ENCODE data around the gene GNPDA2.
A peak's percentile ranks its signal among the peaks of the same experiment; 100 is the strongest.

Gene GNPDA2

GRCh38 chr4:44678094-44679041 lies 48.0 kb downstream of the GNPDA2 start, which contains the start of gene GUF1:
Gene GUF1 (plus strand): TSS chr4:44678420. CDS start chr4:44678623, 203 bp downstream.
- TF ChIP-seq EZH2phosphoT487 (IDR thresholded peaks at IDR 0.05; ENCODE audit: low read depth): no peak
- no peak for TF ChIP-seq CTCF (IDR thresholded peaks at IDR 0.05; ENCODE audit: low read depth, low read length)
- Histone ChIP-seq H3K27me3 (ENCODE audit: low read depth, low read length) (no peaks in the 10 kb centered on the region), H3K27ac (ENCODE audit: low read length) (peak within 1 kb of the TSS; percentile 73), H3K4me2 (ENCODE audit: low read length) (peak within 1 kb of the TSS; percentile 82), H3K36me3 (replicated peaks; ENCODE audit: low read depth, low read length) (peaks cover 15% of the 10 kb centered on the region), H3K4me3 (ENCODE audit: low read length) (peak within 1 kb of the TSS; percentile 92), H3K9ac (ENCODE audit: low read length) (peak within 1 kb of the TSS; percentile 95), H3K79me2 (ENCODE audit: low read length) (peaks cover 48% of the 10 kb centered on the region), H3K9me3 (ENCODE audit: insufficient read depth, low read length) (no peaks in the 10 kb centered on the region), H2AFZ (ENCODE audit: low read depth, low read length) (peak within 1 kb of the TSS; percentile 96), H3K4me1 (ENCODE audit: low read length) (peaks cover 18% of the 10 kb centered on the region), H4K20me1 (ENCODE audit: insufficient read depth, low read length) (no peaks in the 10 kb centered on the region)

GRCh38 chr4:44675366-44675765 lies 51.0 kb downstream of the GNPDA2 start:
- Histone ChIP-seq H3K27ac (ENCODE audit: low read length) (no peak overlapping the region), H3K79me2 (ENCODE audit: low read length) (peaks cover 29% of the 10 kb centered on the region), H2AFZ (ENCODE audit: low read depth, low read length) (no peak overlapping the region), H3K4me2 (ENCODE audit: low read length) (no peak overlapping the region), H3K9me3 (ENCODE audit: insufficient read depth, low read length) (no peaks in the 10 kb centered on the region), H4K20me1 (ENCODE audit: insufficient read depth, low read length) (no peaks in the 10 kb centered on the region), H3K9ac (ENCODE audit: low read length) (no peak overlapping the region), H3K27me3 (ENCODE audit: low read depth, low read length) (no peaks in the 10 kb centered on the region), H3K4me3 (ENCODE audit: low read length) (no peak overlapping the region), H3K4me1 (ENCODE audit: low read length) (peaks cover 11% of the 10 kb centered on the region), H3K36me3 (replicated peaks; ENCODE audit: low read depth, low read length) (no peaks in the 10 kb centered on the region)
- TF ChIP-seq CTCF (IDR thresholded peaks at IDR 0.05; ENCODE audit: low read depth, low read length): no peak
- TF ChIP-seq EZH2phosphoT487 (IDR thresholded peaks at IDR 0.05; ENCODE audit: low read depth): no peak

- H3K79me2 ChIP-seq (ENCODE audit: low read length): peaks cover 20% of the 10 kb centered on the region
- H3K4me3 ChIP-seq (ENCODE audit: low read length): no peak overlapping the region
- H3K9me3 ChIP-seq (ENCODE audit: insufficient read depth, low read length): no peaks in the 10 kb centered on the region
- H2AFZ ChIP-seq (ENCODE audit: low read depth, low read length): no peak overlapping the region
- no peak overlapping the region for H3K9ac ChIP-seq (ENCODE audit: low read length)
- no peaks in the 10 kb centered on the region for H3K36me3 ChIP-seq (replicated peaks; ENCODE audit: low read depth, low read length)
- no peak overlapping the region for H3K4me2 ChIP-seq (ENCODE audit: low read length)
- TF ChIP-seq CTCF (IDR thresholded peaks at IDR 0.05; ENCODE audit: low read depth, low read length) (peak; percentile 34), EZH2phosphoT487 (IDR thresholded peaks at IDR 0.05; ENCODE audit: low read depth) (no peak)
- no peaks in the 10 kb centered on the region for H3K27me3 ChIP-seq (ENCODE audit: low read depth, low read length)
- H4K20me1 ChIP-seq (ENCODE audit: insufficient read depth, low read length): no peaks in the 10 kb centered on the region
- peaks cover 5% of the 10 kb centered on the region for H3K4me1 ChIP-seq (ENCODE audit: low read length)
- no peak overlapping the region for H3K27ac ChIP-seq (ENCODE audit: low read length)
Observed at GRCh38 chr4:44674471-44674870, 51.9 kb downstream of the GNPDA2 start.

- Histone ChIP-seq H3K79me2 (ENCODE audit: low read length) (no peaks in the 10 kb centered on the region), H3K27ac (ENCODE audit: low read length) (no peak overlapping the region), H4K20me1 (ENCODE audit: insufficient read depth, low read length) (no peaks in the 10 kb centered on the region), H3K9me3 (ENCODE audit: insufficient read depth, low read length) (no peaks in the 10 kb centered on the region), H3K4me1 (ENCODE audit: low read length) (peaks cover 5% of the 10 kb centered on the region; the same call in 1 of the 2 replicates), H3K4me3 (ENCODE audit: low read length) (no peak overlapping the region), H3K36me3 (replicated peaks; ENCODE audit: low read depth, low read length) (no peaks in the 10 kb centered on the region), H3K27me3 (ENCODE audit: low read depth, low read length) (no peaks in the 10 kb centered on the region), H3K4me2 (ENCODE audit: low read length) (no peak overlapping the region), H2AFZ (ENCODE audit: low read depth, low read length) (no peak overlapping the region), H3K9ac (ENCODE audit: low read length) (no peak overlapping the region)
- no peak for TF ChIP-seq CTCF (IDR thresholded peaks at IDR 0.05; ENCODE audit: low read depth, low read length)
- no peak for TF ChIP-seq EZH2phosphoT487 (IDR thresholded peaks at IDR 0.05; ENCODE audit: low read depth)
Observed at GRCh38 chr4:44671636-44672035, 54.7 kb downstream of the GNPDA2 start.
